Smooth muscle cell (in vitro differentiated cells): Measurements from ENCODE around the gene FAM53A. TPM values are rescaled to one million over a fixed set of nuclear protein-coding genes. Genes with fewer than 3 reads are reported as not detected.
"Not testable (repeated sequence)": the region's sequence is repeated elsewhere in the genome, so short reads cannot be mapped to it uniquely, and the experiment has no call there.

Experiments
- DNase-seq: peaks from one replicate; lab custom pipeline; 2025; ENCODE audit not compliant: unreplicated experiment; lab: John Stamatoyannopoulos, UW
- H2AFZ ChIP-seq: fragments of 200-600 bp; sonication (generic); 2 replicates; pipeline ENCODE4 v1.6.0; 2016; ENCODE audit warnings: antibody characterized with exemption, low read depth, mild to moderate bottlenecking
- H3F3A ChIP-seq: fragments of 200-600 bp; sonication (generic); 2 replicates; pipeline ENCODE4 v1.6.0; 2017; ENCODE audit warnings: antibody characterized with exemption, low read depth
- H3K27ac ChIP-seq: fragments of 200-600 bp; sonication (generic); 2 replicates; pipeline ENCODE4 v1.5.1; 2016; ENCODE audit warnings: low read depth, mild to moderate bottlenecking
- H3K27me3 ChIP-seq: fragments of 200-600 bp; sonication (generic); 2 replicates; pipeline ENCODE4 v1.6.1; 2016; ENCODE audit warnings: low read depth, mild to moderate bottlenecking
- H3K36me3 ChIP-seq: fragments of 200-600 bp; sonication (generic); 2 replicates; pipeline ENCODE4 v1.5.1; 2016; ENCODE audit warnings: low read depth
- H3K4me1 ChIP-seq: fragments of 200-600 bp; sonication (generic); 2 replicates; pipeline ENCODE4 v1.5.1; 2016; ENCODE audit warnings: low read depth
- H3K4me2 ChIP-seq: fragments of 200-600 bp; sonication (generic); 2 replicates; pipeline ENCODE4 v1.6.0; 2016; ENCODE audit warnings: mild to moderate bottlenecking
- H3K4me3 ChIP-seq: fragments of 200-600 bp; sonication (generic); 2 replicates; pipeline ENCODE4 v1.5.1; 2016; ENCODE audit warnings: mild to moderate bottlenecking
- H3K79me2 ChIP-seq: fragments of 200-600 bp; sonication (generic); 2 replicates; pipeline ENCODE4 v1.6.0; 2016; ENCODE audit warnings: low read depth, mild to moderate bottlenecking
- H3K9ac ChIP-seq: fragments of 200-600 bp; sonication (generic); 2 replicates; pipeline ENCODE4 v1.6.0; 2016; ENCODE audit warnings: low read depth
- H3K9me3 ChIP-seq: fragments of 200-600 bp; sonication (generic); replicated peaks from 2 replicates; pipeline ENCODE4 v1.5.1; 2016; ENCODE audit warnings: low read depth
- H4K20me1 ChIP-seq: fragments of 200-600 bp; sonication (generic); 2 replicates; pipeline ENCODE4 v1.6.0; 2016; ENCODE audit warnings: low read depth
- WGBS: methylation state at CpG from one replicate; pipeline ENCODE4 v1.1.7; 2016; ENCODE audit warnings: low lambda C conversion rate; 5-methylcytosine and 5-hydroxymethylcytosine counted together
- polyA plus RNA-seq: library from polyadenylated mRNA; unstranded; fragments of >200 nt; fragmentation: Nextera tagmentation; extraction: Ambion mirVana; gene quantifications from 2 replicates; pipeline ENCODE4 v1.2.1, GENCODE V29; 2016
- total RNA-seq: library from RNA; depleted of rRNA; stranded (reverse); fragments of >200 nt; gene quantifications from 2 replicates; pipeline ENCODE4 v1.2.3, GENCODE V29; 2014
- TF ChIP-seq, protein P1 (sequence below): fragments of 200-600 bp; sonication (generic); IDR thresholded peaks from 2 replicates; pipeline ENCODE4 v1.5.1; 2017; ENCODE audit warnings: borderline replicate concordance, mild to moderate bottlenecking, antibody characterized with exemption; ENCODE audit not compliant: insufficient read depth, poor library complexity, severe bottlenecking

The FAM53A gene
- total and polyA plus RNA-seq, 2 experiments from 2014 or later, result 0.70 TPM; not detected in 1

GRCh38 chr4:1643971-1644735 is 40.0 kb downstream of the FAM53A start:
- TF ChIP-seq, protein P1, sequence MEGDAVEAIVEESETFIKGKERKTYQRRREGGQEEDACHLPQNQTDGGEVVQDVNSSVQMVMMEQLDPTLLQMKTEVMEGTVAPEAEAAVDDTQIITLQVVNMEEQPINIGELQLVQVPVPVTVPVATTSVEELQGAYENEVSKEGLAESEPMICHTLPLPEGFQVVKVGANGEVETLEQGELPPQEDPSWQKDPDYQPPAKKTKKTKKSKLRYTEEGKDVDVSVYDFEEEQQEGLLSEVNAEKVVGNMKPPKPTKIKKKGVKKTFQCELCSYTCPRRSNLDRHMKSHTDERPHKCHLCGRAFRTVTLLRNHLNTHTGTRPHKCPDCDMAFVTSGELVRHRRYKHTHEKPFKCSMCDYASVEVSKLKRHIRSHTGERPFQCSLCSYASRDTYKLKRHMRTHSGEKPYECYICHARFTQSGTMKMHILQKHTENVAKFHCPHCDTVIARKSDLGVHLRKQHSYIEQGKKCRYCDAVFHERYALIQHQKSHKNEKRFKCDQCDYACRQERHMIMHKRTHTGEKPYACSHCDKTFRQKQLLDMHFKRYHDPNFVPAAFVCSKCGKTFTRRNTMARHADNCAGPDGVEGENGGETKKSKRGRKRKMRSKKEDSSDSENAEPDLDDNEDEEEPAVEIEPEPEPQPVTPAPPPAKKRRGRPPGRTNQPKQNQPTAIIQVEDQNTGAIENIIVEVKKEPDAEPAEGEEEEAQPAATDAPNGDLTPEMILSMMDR, result no peak
- Histone ChIP-seq H3K27me3 (no peaks in the 10 kb centered on the region), H3K27ac (no peak overlapping the region), H3K79me2 (no peaks in the 10 kb centered on the region), H3K4me1 (peaks cover 11% of the 10 kb centered on the region), H3F3A (no peaks in the 10 kb centered on the region), H3K9me3 (no peaks in the 10 kb centered on the region), H4K20me1 (no peaks in the 10 kb centered on the region), H3K9ac (no peak overlapping the region), H2AFZ (no peak overlapping the region), H3K4me3 (no peak overlapping the region), H3K36me3 (no peaks in the 10 kb centered on the region), H3K4me2 (no peak overlapping the region)
- DNase-seq, result no peak
- WGBS, result 98% methylated on average over 48 of the region's 48 CpGs

- H4K20me1 ChIP-seq, result no peaks in the 10 kb centered on the region
- no peaks in the 10 kb centered on the region for H3F3A ChIP-seq
- peaks cover 11% of the 10 kb centered on the region for H3K4me1 ChIP-seq
- H3K79me2 ChIP-seq, result no peaks in the 10 kb centered on the region
- TF ChIP-seq, protein P1, result no peak
- no peaks in the 10 kb centered on the region for H3K9me3 ChIP-seq
- H3K27ac ChIP-seq, result no peak overlapping the region
- WGBS, result 96% methylated on average over 19 of the region's 28 CpGs
- H3K36me3 ChIP-seq, result no peaks in the 10 kb centered on the region
- no peaks in the 10 kb centered on the region for H3K27me3 ChIP-seq
- H3K4me2 ChIP-seq, result no peak overlapping the region
- H2AFZ ChIP-seq, result no peak overlapping the region
- no peak overlapping the region for H3K4me3 ChIP-seq
- no peak for DNase-seq
- H3K9ac ChIP-seq, result no peak overlapping the region
Measured at GRCh38 chr4:1642196-1642951, 41.7 kb downstream of the FAM53A start.

GRCh38 chr4:1641671-1642070 is 42.4 kb downstream of the FAM53A start:
- WGBS, result 96% methylated on average over 7 of the region's 7 CpGs
- H3K4me1 ChIP-seq, result peaks cover 11% of the 10 kb centered on the region
- H3K36me3 ChIP-seq, result no peaks in the 10 kb centered on the region
- H3K9me3 ChIP-seq, result no peaks in the 10 kb centered on the region
- no peak overlapping the region for H2AFZ ChIP-seq
- H3F3A ChIP-seq, result no peaks in the 10 kb centered on the region
- H3K27me3 ChIP-seq, result no peaks in the 10 kb centered on the region
- H3K4me2 ChIP-seq, result no peak overlapping the region
- no peak for DNase-seq
- TF ChIP-seq, protein P1, result no peak
- H3K79me2 ChIP-seq, result no peaks in the 10 kb centered on the region
- H3K27ac ChIP-seq, result no peak overlapping the region
- no peak overlapping the region for H3K4me3 ChIP-seq
- no peak overlapping the region for H3K9ac ChIP-seq
- no peaks in the 10 kb centered on the region for H4K20me1 ChIP-seq

DNA sequence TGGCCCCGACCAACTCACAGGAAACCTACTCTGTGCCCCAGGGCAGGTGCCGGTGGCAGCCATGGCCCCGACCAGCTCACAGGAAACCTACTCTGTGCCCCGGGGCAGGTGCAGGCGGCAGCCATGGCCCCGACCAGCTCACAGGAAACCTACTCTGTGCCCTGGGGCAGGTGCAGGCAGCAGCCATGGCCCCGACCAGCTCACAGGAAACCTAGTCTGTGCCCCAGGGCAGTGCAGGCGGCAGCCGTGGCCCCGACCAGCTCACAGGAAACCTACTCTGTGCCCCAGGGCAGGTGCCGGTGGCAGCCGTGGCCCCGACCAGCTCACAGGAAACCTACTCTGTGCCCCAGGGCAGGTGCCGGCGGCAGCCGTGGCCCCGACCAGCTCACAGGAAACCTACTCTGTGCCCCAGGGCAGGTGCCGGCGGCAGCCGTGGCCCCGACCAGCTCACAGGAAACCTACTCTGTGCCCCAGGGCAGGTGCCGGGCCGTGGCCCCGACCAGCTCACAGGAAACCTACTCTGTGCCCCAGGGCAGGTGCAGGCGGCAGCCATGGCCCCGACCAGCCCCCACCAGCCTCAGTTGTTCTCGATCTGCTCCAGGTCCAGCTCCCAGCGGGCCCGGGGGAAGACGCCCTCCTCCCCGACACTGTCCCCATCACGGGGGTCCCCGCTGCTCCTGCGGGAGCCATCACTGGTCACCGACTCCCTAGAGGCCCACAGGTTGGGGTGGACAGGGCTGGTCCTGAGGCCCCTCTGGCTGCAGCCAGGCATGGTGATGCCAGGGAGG is 43.2 kb downstream of the FAM53A start:
- not testable (repeated sequence) for H4K20me1 ChIP-seq, H3K9ac ChIP-seq, H3F3A ChIP-seq, H3K4me3 ChIP-seq, DNase-seq, H3K9me3 ChIP-seq, H3K27ac ChIP-seq, H2AFZ ChIP-seq, H3K27me3 ChIP-seq, H3K4me2 ChIP-seq, H3K36me3 ChIP-seq, H3K79me2 ChIP-seq
- H3K4me1 ChIP-seq, result peaks cover 11% of the 10 kb centered on the region
- 91% methylated on average over 24 of the region's 35 CpGs for WGBS
